HL-60/S4 (cell line): Measurements from ENCODE around the gene GLB1L2.
"Not testable (repeated sequence)": the region's sequence is repeated elsewhere in the genome, so short reads cannot be mapped to it uniquely, and the experiment has no call there.

Experiments used
- in situ Hi-C: fragments of 300-500 bp; cut with MboI; formaldehyde crosslinking; loops from 2 replicates; pipeline ENCODE4 v1.14.3; 2022; ENCODE audit warnings: low sequenced_read_pairs

The GLB1L2 gene, protein sequence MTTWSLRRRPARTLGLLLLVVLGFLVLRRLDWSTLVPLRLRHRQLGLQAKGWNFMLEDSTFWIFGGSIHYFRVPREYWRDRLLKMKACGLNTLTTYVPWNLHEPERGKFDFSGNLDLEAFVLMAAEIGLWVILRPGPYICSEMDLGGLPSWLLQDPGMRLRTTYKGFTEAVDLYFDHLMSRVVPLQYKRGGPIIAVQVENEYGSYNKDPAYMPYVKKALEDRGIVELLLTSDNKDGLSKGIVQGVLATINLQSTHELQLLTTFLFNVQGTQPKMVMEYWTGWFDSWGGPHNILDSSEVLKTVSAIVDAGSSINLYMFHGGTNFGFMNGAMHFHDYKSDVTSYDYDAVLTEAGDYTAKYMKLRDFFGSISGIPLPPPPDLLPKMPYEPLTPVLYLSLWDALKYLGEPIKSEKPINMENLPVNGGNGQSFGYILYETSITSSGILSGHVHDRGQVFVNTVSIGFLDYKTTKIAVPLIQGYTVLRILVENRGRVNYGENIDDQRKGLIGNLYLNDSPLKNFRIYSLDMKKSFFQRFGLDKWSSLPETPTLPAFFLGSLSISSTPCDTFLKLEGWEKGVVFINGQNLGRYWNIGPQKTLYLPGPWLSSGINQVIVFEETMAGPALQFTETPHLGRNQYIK

DNA sequence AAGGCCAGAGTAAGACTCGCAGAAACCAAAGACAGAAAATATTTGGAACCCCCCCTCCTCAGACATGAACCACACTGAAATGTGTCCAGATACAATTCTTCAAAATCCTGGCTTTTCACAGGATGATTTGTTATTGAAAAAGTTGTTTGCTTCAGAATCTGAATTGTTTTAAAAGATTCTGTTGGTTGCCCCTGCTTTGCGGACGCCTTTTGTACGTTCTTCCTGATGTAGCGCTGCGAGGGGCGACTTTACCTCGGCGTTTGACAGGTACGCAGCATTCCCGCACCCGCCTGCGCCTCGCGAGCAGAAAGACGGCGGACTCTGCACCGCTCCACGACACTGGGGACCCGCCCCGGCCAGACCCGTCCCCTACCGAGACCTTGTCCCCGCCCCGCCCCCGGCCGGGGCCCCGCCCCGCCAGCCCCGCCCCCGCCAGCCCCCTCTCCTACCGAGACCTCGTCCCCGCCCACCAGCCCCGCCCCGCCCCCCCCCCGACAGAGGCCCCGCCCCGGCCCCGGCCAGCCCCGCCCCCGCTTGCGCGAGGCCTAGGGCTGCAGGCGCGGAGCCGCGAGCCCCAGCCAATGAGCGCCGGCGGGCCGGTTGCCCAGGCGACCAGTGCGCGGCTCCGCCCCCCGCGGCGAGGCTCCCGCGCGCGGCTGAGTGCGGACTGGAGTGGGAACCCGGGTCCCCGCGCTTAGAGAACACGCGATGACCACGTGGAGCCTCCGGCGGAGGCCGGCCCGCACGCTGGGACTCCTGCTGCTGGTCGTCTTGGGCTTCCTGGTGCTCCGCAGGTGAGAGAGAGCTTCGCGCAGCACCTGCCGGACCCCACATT lies at the start of gene GLB1L2:
Gene GLB1L2 (plus strand): TSS at position 635 of the 835 bp plus-strand sequence. CDS start 74 bp downstream, at position 709.
- in situ Hi-C loops, result no loop called here

GRCh38 chr11:134282121-134283045 lies 49.4 kb upstream of the GLB1L2 start:
- in situ Hi-C loops, result no loop called here

DNA sequence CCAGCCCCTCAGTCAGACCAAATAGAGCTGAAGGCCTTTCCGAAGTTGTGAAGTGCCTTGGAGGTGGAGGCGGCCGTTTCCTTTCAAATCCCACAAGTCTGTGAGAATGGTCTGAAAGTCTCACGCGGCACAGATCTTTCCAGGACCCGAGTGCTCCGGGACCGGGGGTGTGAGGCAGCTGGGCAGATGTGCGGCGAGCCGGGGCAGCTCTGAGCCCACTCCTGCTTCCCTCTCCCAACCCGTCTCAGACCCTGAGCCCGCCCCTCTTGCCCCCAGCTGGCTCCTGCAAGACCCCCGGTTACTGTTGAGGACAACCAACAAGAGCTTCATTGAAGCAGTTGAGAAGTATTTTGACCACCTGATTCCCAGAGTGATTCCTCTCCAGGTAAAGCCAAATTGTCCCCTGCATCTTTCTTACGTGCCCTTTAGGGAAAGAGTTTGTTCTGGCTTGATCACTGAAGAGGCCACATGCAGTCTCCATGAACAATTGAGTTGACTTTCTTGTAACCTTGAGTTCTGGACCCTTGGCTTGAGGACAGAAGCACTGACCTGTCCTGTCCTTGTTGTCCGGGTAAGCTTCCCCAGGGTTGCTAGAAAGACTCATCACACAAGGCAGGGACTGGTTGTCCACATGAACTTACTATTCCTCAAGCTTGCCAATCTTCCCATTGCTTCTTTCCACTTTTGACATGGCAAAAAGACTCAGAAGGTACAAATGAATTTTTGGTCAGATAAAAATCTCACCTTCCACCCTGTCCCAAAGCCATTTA lies 48.1 kb upstream of the GLB1L2 start:
- in situ Hi-C loops, result no loop called here

- in situ Hi-C loops, result not testable (repeated sequence)
Observed at GRCh38 chr11:134284349-134284748, 47.4 kb upstream of the GLB1L2 start.

DNA sequence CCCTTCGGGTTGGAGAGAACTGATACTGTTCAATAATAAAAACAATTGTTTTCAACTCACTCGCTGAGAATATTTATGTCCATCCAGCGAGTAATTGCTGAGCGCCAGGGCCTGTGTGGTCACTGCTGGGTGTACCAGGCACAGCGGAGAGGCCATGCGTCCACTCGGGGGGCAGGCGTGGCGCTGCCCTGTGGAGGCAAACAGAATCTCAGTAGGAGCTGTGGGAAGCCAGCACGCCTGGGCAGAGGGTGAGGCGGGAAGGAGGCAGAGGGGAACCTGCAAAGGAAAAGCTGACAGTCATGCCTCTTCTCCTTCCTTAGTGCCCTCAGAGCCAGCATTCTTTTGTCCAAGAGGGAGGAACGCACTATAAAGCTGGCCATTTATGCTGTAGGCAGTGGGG lies 44.2 kb upstream of the GLB1L2 start:
- in situ Hi-C loops, result no loop called here

- in situ Hi-C loops, result no loop called here
Observed at GRCh38 chr11:134288486-134288885, 43.3 kb upstream of the GLB1L2 start.

DNA sequence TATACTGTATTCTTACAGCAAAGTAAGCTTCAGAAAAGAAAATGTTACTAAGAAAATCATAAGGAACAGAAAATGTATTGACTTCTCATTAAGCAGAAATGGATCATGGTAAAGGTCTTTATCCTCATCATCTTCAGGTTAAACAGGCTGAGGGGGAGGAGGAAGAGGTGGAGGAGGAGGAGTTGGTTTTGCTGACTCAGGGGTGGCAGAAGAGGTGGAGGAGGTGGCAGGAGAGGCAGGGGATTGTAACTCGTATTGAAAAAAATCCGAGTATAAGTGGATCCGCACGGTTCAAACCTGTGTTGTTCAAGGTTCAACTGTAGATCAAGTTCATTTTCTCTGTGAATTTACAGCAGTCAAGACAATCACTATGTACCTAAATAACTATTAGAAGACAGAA lies 42.6 kb upstream of the GLB1L2 start:
- in situ Hi-C loops, result no loop called here

DNA sequence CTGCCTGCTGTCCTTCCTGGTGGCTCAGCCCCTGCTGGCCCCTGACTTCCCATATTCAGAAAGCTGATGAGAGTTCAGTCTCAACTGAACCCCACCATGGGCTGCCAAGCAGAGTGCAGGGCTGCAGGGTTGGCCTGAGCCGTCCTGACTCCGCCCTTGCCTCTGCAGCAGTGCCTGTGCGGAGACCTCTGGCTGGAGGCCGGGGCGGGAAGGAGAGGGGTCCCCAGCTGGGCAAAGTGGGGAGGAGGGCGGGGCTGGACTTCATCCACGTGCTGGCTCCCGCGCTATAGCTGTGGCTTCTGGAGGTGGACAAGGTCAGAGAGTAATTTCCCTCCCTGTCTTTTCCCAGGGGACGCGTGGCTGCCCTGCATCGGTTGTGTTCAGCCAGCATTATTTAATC lies 42.0 kb upstream of the GLB1L2 start:
- in situ Hi-C loops, result no loop called here

GRCh38 chr11:134290646-134291045 lies 41.1 kb upstream of the GLB1L2 start:
- in situ Hi-C loops, result no loop called here

GRCh38 chr11:134291196-134291595 lies 40.6 kb upstream of the GLB1L2 start:
- in situ Hi-C loops, result no loop called here

DNA sequence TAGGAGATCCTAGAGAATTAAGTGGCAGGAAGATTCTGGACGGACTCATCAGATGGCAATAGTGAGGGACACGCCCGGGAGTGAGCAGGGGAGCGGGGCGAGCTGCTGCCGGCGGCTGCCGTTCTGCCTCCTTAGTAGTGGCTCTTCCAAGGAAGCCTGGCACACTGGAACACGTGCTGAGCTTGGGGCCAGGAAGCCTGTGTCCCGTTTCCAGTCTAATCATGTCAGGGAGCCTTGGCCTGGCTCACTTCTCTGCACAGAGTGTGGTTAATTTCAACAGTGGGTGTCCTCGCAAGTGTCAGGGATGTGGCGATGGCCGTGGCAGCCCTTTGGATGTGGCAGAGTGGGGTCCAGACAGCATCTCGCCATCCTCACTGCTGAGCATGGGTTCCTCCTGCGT lies 39.1 kb upstream of the GLB1L2 start:
- in situ Hi-C loops, result no loop called here

DNA sequence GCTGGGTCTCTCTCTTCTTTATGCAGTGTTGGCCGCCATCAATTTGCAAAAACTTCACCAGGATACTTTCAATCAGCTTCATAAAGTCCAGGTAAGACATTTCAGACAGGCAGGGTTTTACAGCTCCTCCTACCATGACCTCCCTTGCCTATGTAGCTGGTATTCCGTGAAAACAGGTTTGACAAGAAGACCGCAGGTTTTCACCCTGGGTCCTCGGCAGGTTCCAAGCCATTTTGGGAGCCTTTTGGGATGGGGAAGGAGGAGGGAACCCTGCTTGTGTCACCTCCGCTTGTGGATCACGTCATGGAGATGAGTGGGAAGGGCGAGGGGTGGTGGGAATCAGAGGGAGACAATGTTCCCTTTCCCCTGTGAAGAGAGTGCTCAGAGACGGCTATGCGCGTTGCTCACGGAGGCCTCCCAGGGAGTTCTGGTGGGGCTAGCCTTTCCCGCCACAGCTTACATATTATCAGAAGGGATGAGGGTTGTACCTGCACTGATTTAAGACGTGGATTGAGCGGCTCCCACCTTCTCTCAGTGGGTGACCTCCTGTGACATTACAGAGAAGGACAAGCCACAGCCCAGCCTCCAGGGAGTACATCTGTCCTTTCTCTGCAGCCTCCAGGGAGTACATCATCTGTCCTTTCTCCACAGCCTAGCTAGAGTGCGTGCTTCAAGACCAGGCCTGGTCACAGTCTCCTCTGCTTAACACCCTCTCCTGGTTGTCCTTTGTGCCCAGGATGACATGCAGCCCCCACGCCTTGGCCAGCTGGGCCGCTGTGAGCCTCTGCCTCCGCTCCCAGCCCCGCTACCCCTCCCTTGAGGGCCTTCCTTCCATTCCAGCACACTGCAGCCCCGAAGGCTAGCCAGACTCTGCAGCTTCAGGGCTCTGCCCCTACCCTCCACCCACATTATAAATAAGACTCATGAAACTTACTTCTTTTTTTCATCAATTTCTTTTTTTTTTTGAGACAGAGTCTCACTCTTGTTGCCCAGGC lies 38.4 kb upstream of the GLB1L2 start:
- in situ Hi-C loops, result no loop called here

DNA sequence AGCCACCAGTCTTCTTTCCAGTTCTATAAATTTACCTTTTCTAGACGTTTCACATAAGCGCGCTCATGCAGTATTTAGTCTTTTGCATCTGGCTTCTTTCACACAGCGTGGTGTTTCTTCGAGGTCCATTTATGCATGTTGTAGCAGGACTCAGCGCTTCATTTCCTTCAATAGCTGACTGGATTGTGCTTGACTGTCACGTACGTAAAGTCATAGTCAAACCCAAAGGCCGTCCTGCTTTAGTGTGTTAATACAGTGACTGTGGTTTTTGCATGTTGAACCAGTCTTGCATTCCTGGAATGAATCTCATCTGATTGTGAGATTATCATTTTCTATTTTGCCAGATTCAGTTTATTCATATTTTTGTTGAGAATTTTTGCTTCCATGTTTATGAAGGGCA lies 37.1 kb upstream of the GLB1L2 start:
- in situ Hi-C loops, result no loop called here

- in situ Hi-C loops, result no loop called here
Observed at GRCh38 chr11:134312223-134312622, 19.6 kb upstream of the GLB1L2 start.

DNA sequence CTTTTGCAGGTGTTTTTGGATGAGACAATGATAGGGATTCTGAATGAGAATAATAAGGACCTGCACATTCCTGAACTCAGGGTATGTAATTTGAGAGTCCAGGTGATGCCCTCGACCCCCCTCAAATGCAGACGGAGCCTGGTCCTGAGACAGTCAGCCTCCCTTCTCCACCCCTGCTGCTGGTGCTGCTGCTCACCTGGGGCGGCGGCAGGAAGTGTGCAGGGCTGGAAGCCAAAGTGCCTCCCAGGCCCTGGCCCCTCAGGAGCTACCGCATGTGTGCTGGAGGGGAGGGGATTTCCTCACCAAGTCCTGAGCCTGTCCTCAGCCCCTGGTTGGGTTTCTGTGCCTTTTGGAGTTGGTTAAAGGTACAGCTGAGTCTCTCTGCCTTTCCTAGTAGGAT lies 19.0 kb upstream of the GLB1L2 start:
- in situ Hi-C loops, result no loop called here

GRCh38 chr11:134313379-134313778 lies 18.4 kb upstream of the GLB1L2 start:
- in situ Hi-C loops, result no loop called here

GRCh38 chr11:134313821-134314607 lies 17.8 kb upstream of the GLB1L2 start:
- in situ Hi-C loops, result no loop called here

GRCh38 chr11:134317103-134317502 lies 14.7 kb upstream of the GLB1L2 start:
- in situ Hi-C loops, result no loop called here
